Brain microvascular endothelial cell (primary cell): ENCODE data around the gene FOXC1.

Experiments
- DNase-seq: peaks from one replicate; pipeline ENCODE4 v3.0.0-alpha.2; 2020
- H3K27ac ChIP-seq: fragments of 250-450 bp; sonication (Bioruptor Pico); 2 replicates; pipeline ENCODE4 v1.5.1; 2020; ENCODE audit warnings: mild to moderate bottlenecking, moderate library complexity
- H3K27me3 ChIP-seq: fragments of 250-450 bp; sonication (Bioruptor Pico); replicated peaks from 2 replicates; pipeline ENCODE4 v1.5.1; 2020; ENCODE audit warnings: mild to moderate bottlenecking
- H3K36me3 ChIP-seq: fragments of 250-450 bp; sonication (Bioruptor Pico); replicated peaks from 2 replicates; pipeline ENCODE4 v1.5.1; 2020; ENCODE audit warnings: mild to moderate bottlenecking
- H3K4me3 ChIP-seq: 2 replicates; pipeline ENCODE4 v1.5.1; 2011; ENCODE audit warnings: low read depth, mild to moderate bottlenecking, control low read depth, low read length, moderate library complexity
- CTCF ChIP-seq: IDR thresholded peaks from 2 replicates; pipeline ENCODE4 v1.5.1; 2011; ENCODE audit warnings: low read depth, mild to moderate bottlenecking, moderate library complexity, low read length, control low read depth, inconsistent platforms; ENCODE audit errors: missing control alignments
- in situ Hi-C: cut with HindIII; loops from 2 replicates; pipeline ENCODE4 v1.10.0; 2017; ENCODE audit warnings: low sequenced_read_pairs, low pct_ligation_motif_present

FOXC1 gene

GRCh38 chr6:1639430-1639829, 29.7 kb downstream of the FOXC1 start:
- in situ Hi-C loops, result no loop called here

GRCh38 chr6:1640476-1640875, 30.8 kb downstream of the FOXC1 start:
- H3K27ac ChIP-seq, result no peak overlapping the region

More at GRCh38 chr6:1639430-1639829, 29.7 kb downstream of the FOXC1 start:
- H3K36me3 ChIP-seq, result no peaks in the 10 kb centered on the region
- no peak for DNase-seq
- no peaks in the 10 kb centered on the region for H3K27me3 ChIP-seq
- H3K27ac ChIP-seq, result no peak overlapping the region
- no peak for TF ChIP-seq CTCF
- no peak overlapping the region for H3K4me3 ChIP-seq

GRCh38 chr6:1641343-1641885, 31.7 kb downstream of the FOXC1 start:
- in situ Hi-C loops, result no loop called here
- TF ChIP-seq CTCF, result no peak
- DNase-seq, result no peak
- H3K4me3 ChIP-seq, result no peak overlapping the region
- no peaks in the 10 kb centered on the region for H3K36me3 ChIP-seq
- H3K27ac ChIP-seq, result no peak overlapping the region
- no peaks in the 10 kb centered on the region for H3K27me3 ChIP-seq

More at GRCh38 chr6:1640476-1640875, 30.8 kb downstream of the FOXC1 start:
- no peak for DNase-seq
- H3K27me3 ChIP-seq, result no peaks in the 10 kb centered on the region
- in situ Hi-C loops, result no loop called here
- no peaks in the 10 kb centered on the region for H3K36me3 ChIP-seq
- H3K4me3 ChIP-seq, result no peak overlapping the region
- TF ChIP-seq CTCF, result no peak

- in situ Hi-C loops, result no loop called here
- no peak for TF ChIP-seq CTCF
- DNase-seq, result no peak
- H3K36me3 ChIP-seq, result no peaks in the 10 kb centered on the region
- H3K27ac ChIP-seq, result no peak overlapping the region
- H3K4me3 ChIP-seq, result no peak overlapping the region
- no peaks in the 10 kb centered on the region for H3K27me3 ChIP-seq
Measured at GRCh38 chr6:1643111-1643510, 33.4 kb downstream of the FOXC1 start.

GRCh38 chr6:1643830-1644445, 34.2 kb downstream of the FOXC1 start:
- in situ Hi-C loops, result no loop called here
- DNase-seq, result no peak
- H3K36me3 ChIP-seq, result no peaks in the 10 kb centered on the region
- H3K27me3 ChIP-seq, result no peaks in the 10 kb centered on the region
- no peak for TF ChIP-seq CTCF
- H3K27ac ChIP-seq, result no peak overlapping the region
- no peak overlapping the region for H3K4me3 ChIP-seq

- Histone ChIP-seq H3K36me3 (no peaks in the 10 kb centered on the region), H3K27ac (no peak overlapping the region), H3K4me3 (no peak overlapping the region), H3K27me3 (no peaks in the 10 kb centered on the region)
- in situ Hi-C loops, result no loop called here
- DNase-seq, result no peak
- no peak for TF ChIP-seq CTCF
Measured at GRCh38 chr6:1644516-1645060, 34.9 kb downstream of the FOXC1 start.
